Anterior cingulate cortex (tissue), 58 donors: ENCODE data around the gene GRIK3.

Source experiments
- DNase-seq, 58 donors: peaks; one replicate each; lab custom pipeline; 2025; lab: John Stamatoyannopoulos, UW

Gene GRIK3

DNA sequence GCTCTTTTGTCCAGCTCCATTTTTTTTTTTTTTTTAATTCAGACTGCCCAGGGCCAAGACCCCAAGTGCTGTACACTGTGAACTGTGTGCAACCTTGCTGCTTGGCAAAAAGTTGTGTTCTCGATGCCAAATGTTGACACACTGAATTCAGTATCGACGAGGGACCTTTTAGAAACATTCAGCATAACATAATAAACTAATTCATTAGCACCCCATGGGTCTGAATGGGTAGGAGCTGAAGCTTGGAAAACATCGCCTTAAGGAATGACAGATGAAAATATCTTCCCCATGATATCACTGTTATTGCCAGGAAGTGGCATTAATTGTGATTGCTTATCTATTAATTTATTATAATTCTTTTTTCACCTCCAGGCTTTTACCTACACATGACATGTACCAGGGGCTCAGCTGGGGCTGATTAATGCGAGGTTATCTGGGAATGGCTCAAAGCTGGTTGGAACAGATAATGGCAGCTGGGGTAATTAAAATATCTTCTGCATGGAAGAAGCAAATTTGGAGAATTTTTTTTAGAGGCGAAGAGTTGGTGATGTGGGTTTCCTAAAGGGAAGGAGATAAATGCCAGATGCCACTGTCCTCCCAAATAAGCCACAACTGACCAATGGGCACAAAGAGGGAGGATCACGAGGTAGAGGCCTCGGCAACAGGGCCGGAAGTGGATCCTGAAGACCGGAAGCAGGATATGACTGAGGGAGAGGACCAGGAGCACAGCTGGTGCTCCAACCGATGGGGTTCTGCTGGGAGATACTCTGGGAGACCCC lies 169.3 kb downstream of the GRIK3 start:
- DNase-seq = peak in 1 of 58 donors; percentile 11

DNA sequence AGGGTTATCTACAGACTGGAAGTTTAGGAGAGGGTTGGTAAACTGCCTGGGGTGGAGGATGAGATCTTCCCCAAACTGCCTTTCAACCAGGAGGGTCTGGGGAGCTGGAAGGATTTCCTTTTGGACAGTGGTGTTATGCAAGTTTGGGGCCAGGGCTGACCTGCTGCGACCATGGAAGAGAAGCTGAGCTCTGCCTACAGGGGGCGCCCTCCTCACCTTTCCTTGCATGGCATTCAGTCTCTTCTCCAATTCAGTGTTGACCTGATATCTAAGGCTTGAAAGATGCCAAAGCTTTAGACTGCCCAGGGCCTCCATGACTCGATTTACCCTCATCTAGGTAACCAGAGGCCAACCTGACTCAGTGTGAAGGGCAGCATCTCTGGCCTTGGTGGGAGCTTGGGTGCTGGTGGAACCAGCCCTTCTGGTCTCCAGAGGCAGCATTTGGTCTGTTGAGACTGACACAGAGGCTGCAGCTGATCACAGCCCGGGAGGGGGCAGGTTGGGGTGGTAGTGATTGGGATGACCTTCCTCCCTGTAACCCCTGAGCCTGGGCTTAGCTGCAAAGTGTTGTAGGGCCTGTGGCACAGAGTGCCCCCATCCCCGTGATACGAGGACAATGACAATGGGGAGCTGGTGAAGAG lies 170.0 kb downstream of the GRIK3 start:
- peak in 2 of 58 donors; percentile 8 to 37 for DNase-seq

DNA sequence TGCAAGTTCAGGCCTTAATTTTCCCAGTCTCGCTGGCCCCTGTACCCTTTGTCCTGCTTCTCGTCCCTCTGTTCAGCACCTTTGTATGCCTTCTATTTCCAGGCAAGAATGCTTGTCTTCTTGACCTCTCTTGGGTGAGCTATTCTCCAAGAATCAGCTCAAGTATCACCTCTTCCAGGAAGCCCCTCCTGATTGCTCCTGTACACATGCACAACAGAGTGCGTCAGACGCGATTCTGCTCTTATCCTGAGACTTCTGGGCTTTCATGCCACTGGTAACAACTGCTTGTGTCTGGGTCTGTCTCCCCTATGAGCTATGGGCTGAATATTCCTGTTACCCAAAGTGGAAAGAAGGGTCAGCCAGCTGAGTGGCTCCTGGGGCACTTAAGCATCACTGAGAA lies 170.8 kb downstream of the GRIK3 start:
- DNase-seq = no peak

DNA sequence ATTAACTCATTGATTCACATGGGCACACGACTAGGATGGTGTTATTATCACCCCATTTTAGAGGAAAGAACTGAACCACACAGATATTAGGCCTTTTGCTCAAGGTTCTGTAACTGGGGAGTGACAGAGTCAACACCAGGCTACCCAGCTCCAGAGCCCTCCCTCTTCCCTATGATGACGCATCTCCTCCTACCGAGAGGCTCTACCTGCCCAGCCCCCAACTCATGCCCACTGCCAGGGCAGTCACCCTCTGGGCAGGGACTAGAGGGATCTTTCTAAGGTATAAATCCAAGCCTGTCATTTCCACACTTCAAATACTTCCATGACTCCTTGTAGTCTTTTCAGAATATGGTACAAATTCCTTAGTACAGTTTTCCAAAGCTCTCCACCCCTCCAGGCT lies 171.3 kb downstream of the GRIK3 start:
- DNase-seq = no peak

GRCh38 chr1:36861375-36861774 lies 172.9 kb downstream of the GRIK3 start:
- DNase-seq = no peak

DNA sequence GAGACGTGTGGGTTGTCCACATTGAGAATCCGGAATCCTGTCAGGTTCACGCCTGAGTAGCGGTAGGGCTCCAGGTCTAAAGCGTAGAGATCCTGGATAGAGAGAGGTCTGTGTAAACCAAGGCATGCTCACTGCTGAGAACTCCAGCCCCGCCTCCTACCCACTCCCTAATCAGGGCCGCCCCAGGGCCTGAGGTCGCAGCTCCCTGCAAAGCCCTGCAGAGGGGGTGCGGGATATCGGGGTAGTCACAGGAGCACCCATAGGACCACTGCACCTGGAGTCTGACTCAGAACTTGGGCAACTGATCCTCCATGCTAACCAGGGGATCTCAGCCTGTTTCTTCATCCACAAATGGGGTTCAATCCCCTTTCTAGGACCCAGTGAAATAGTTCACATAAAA lies 174.4 kb downstream of the GRIK3 start:
- no peak for DNase-seq

DNA sequence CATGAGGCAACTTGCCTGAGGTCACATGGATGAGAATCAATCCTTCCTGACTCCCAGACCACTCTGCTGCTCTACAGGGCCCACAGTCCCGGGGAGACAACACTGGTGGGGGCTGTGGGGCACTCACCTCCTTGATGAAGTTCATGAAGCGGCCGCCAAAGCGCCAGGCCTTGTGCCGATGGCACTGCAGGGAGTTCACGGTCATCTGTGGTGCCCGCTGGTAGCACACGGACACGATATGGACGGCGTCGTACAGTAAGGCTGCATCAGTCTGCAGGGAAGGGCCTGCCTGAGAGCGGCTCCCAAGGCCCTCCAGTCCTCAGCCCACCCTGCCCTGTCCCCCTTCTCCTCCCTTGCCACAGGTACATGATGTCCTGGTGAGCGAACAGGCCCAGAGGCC lies 175.3 kb downstream of the GRIK3 start:
- no peak for DNase-seq

- no peak for DNase-seq
Measured at GRCh38 chr1:36858553-36858952, 175.8 kb downstream of the GRIK3 start.

DNA sequence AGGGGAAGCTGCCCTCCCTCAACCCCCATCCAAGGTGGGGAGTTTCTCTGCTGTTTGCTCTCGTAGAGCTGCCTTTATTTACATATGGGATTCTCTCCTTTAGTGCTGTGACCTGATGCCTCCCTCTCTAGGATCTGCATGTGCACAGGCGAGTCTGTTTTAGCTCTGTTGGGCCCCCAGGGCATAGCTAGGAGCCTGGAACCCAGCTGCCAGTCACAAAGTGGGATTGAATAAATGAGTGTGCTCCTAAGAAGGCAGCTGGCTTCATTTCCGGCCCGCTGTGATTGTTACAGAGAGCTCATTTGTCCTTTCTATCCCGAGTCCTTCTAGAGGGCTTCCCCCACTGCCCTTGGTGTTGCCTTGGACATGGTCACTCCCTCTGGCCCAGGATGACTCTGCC lies 176.6 kb downstream of the GRIK3 start:
- no peak for DNase-seq

DNA sequence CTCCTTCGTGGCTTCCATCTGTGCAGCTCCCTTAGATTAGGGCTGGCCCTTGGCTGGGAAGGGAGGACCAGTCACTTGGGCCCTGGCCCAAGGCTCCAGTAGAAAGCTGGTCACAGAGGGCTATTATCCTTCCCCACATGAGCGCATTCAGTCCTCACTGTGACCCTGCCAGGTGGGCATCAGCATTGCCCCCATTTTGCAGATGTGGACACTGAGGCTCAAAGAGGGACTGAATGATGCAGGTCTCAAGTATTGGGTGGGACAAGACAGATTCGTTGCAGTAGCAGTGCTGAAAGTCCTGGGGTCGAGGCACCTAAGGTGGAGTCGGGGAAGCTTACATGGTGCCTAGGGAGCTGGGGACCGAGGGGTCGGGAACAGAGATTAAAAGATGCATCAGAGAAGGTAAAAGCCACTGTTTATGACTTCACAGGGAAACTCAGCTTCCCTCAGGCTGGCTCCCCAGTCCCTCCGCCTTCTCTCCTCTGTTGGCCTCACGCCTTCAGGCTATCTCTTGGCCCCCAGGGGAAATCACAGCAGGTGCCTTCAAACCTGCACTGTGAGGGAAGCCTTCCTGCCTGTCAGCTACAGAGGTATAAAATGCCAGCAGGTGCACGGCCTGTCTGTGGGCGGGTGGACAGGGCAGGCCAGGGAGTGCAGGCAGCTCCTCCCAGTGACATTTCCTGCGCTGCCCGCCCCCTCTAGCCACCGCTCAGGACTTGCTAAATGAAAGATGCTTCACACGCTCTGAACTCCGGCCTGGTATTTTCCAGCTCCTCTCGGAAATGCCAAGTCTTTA lies 178.4 kb downstream of the GRIK3 start:
- no peak for DNase-seq

DNA sequence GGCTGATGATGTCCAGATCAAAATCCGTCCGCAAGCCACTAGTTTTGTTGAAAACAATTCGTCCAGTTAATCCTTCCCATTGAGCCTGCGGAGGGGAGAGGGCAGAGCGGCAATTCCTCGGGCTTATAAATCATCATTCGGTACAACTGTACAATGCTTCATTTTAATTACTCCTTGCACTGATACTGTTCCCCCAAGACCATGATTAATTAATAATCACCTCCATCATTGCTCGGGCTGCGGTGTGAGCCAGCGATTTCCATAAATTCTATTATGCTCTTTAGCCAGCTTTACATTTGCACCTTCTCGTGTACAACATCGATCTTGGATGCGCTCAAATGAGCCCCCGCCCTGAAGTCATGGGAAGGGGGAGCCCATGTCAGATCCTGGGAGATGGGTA lies 180.7 kb downstream of the GRIK3 start:
- DNase-seq = no peak

DNA sequence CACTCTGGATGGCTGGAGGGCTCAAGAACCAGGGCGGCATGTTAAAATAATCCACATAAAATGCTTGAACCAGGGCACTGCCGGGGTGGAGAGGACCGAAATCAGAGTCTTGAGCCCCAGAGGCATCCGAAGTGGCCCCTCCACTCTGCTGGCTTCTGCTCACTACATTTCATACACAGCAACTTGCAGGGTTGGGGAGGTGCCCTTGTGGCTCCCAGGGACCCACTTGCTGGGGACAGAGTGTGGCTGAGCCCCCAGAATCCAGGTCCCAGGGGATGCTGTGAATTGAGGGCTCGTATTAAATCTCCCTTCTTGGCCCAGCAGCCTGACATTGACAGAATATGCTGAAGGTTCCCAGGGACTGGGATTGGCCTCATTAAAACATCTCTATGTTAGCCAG lies 181.7 kb downstream of the GRIK3 start:
- DNase-seq = no peak

GRCh38 chr1:36851595-36851994 lies 182.7 kb downstream of the GRIK3 start:
- no peak for DNase-seq

DNA sequence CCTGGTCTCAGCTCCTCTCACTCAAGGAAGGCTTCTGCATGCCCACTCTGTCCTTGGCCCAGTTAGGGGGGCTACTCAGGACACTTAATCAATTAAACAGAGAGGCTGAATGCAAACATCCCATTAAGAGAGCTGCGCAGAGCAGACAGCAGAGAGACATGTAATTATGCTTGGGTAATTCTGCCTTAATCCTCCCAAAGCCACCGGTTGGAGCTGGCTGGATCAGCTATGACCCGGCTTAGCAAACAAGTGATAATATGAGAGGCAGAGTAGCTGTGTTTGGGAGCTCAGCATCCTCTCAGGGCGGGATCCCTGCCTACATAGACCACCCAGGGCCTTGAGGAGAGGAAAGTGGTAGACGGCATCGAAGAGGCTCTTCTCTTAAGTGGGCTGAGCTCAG lies 183.2 kb downstream of the GRIK3 start:
- DNase-seq = no peak

DNA sequence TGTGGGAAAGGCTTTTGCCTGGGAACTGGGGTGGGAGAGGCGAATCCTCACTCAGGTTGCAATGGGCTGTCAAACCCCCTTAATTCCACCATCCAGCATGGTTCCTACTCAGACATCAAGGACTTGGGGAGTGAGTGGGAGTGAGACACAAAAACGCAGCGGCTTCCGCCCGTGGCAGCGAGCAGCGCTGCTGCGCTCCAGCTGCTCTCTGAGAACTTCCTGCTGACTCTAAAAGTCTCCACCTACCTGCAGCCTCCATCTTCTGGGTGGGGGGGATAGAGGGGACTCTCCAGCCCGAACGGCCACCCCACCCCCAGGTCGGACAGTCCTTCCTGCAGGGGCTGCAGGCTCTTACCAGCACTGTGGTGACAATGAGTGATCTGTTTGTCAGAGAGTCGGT lies 184.4 kb downstream of the GRIK3 start:
- no peak for DNase-seq

- no peak for DNase-seq
Measured at GRCh38 chr1:36847761-36848160, 186.6 kb downstream of the GRIK3 start.

- no peak for DNase-seq
Measured at GRCh38 chr1:36847186-36847585, 187.1 kb downstream of the GRIK3 start.

DNA sequence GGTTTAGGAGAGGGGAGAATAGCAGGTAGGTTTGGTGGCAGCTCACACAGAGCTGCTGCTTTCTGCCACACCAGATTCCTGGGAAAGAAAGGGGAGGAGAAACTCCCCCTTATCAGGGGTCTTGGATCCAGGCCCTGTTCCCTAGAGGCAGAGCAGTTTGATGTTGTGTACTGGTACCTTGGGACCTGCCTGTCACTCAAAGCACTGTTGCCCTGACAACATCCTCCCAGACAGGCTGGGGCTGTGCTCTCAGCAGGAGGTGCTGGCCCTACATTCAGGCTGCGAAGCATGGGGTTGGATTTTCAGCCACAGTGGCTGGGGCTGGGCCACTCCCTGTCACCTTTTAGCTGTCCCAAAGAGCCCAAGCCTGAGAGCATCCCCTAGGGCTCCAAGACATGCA lies 188.0 kb downstream of the GRIK3 start:
- no peak for DNase-seq

- peak in 6 of 58 donors; percentile 8 to 55 (median 18) for DNase-seq
Measured at GRCh38 chr1:36845802-36846201, 188.5 kb downstream of the GRIK3 start.

- DNase-seq = no peak
Measured at GRCh38 chr1:36844917-36845316, 189.4 kb downstream of the GRIK3 start.

GRCh38 chr1:36843906-36844610 lies 190.3 kb downstream of the GRIK3 start:
- DNase-seq = no peak
